Skin of body (tissue), 2 donors: ENCODE data around the gene MYEOV. TPM values are rescaled to one million over a fixed set of nuclear protein-coding genes. Genes with fewer than 3 reads are reported as not detected.

ENCODE experiments used
- DNase-seq: peaks from one replicate; lab custom pipeline; 2025; lab: John Stamatoyannopoulos, UW
- total RNA-seq: library from RNA; depleted of rRNA; stranded (reverse); fragments of >200 nt; gene quantifications from one replicate; pipeline ENCODE4 v1.2.3, GENCODE V29; 2014

Gene MYEOV
- total RNA-seq, 1 donor from 2014 or later, result 4.2 TPM

DNA sequence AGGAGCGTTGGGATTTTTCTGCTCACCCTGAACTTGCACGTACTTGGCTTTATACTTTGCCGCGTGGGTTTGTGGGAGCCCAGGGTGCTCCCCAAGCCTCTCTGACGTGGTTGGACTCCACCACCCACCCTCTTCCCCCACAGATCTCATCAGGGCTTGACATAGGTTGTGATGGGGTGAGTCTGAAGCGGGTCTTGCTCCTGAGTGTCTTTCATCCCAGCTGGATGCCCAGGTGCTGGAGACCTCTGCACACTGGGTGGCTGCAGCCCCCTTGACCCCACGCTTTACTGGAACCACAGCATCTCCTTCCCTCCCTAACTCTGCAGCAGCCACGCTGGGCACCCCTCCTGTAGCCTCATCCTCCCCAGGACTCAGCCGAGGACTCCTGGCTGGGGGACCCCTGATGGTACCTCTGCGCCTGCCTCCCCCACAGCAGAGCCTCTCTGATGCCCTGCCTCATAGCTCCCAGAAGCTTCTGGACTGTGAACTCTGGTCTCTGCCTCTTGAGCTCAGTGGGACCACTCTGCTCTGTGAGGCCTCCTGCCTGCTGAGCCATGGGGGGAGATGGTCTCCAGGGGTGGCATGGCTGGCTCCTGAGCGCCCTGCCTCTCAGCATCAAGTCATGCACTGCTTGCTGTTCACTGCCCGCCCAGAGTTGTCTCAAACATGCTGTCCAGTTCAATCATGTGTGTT is 45.2 kb downstream of the MYEOV start:
- no peak for DNase-seq

- DNase-seq, result no peak
These were observed 46.1 kb downstream of the MYEOV start for GRCh38 chr11:69339983-69340565.

DNA sequence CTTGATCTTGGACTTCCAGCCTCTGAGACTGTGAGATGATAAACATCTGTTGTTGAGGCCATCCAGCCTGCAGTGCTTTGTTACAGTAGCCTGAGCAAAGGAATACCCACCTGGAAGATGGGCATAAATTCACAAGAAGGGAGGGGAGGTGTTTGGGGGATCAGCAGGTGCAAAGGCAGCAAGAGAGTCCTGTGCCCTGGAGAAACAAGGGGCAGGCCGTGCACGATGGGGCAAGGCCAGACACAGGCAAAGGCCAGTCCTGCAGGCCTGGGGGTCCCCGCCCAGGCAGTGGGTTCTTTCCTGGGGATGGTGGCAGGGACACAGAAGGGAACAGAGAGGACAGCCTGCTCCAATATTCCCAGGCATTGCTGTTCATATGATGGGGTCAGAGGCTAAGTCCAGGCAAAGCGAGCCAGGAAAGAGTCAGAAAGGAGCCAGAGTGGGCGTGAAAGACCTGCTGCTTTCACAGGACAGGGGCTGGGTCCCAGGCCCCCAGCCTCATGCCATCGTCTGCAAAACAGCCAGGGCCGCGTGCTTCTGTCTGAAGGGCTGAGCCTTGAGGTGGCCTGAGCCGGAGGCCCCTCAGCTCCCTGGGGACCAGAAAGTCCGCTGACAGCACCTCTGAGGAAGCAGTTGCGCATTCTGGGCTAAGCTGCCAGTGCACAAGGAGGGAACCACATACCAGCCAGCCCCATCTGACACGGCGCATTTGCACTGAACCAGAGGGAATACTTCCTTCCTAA is 48.8 kb downstream of the MYEOV start:
- no peak for DNase-seq

GRCh38 chr11:69343401-69344321 is 49.7 kb downstream of the MYEOV start:
- no peak for DNase-seq

DNA sequence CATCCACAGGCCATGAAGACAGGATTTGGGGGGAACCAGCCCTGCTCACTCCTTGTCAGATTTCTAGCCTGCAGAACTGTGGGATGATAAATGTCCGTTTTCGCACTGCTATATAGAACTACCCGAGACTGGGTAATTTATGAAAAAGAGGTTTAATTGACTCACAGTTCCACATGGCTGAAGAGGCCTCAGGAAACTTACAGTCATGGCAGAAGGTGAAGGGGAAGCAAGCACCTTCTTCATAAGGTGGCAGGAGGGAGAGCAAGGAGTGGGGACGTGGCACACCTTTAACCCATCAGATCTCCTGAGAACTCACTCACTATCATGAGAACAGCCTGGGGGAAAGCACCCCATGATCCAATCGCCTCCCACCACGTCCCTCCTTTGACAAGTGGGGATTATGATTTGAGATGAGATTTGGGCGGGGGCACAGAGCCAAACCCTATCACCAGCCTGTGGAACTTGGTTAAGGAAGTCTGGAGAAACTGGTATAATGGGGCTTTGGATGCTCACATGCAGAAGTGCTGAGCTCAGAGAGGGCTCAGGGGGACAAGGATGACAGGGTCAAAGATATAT is 50.7 kb downstream of the MYEOV start:
- no peak for DNase-seq

Other genes with a start within 250 kb of the MYEOV start
- 8.6 TPM for gene TPCN2, start 245.2 kb upstream of the MYEOV start, total RNA-seq
- gene SMIM38, start 138.2 kb upstream of the MYEOV start, total RNA-seq, result 0.69 TPM
- not detected for gene LINC01488, start 187.5 kb downstream of the MYEOV start, total RNA-seq